HG03196 (cell line): ENCODE results near the gene SORCS1.

Experiments
- ATAC-seq: cut with Tn5 transposase; IDR thresholded peaks from one replicate; pipeline ENCODE4 v1.9.1; 2021; ENCODE audit not compliant: unreplicated experiment

Gene SORCS1

DNA sequence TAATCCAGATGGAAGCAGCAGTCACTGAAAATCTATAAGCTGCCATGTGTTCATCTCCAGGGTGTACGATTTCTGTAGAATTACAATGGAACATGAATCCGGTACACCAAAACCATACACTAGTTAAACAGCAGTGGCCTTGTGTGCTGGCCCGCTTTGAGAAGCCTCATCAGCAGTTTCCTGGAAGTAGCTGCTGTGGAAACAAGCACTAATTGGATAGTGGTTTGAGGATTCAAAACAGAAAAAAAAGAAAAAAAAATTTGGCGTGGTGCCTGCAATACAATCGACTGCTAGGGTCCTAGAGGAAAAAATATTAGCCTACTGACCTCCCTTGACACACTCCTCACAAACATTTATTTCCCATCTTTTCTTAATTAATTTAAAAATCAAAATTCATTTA is 545.9 kb downstream of the SORCS1 start:
- ATAC-seq = no peak

GRCh38 chr10:106615081-106615480 is 549.4 kb downstream of the SORCS1 start:
- no peak for ATAC-seq

GRCh38 chr10:106614293-106614692 is 550.2 kb downstream of the SORCS1 start:
- ATAC-seq = no peak

- ATAC-seq = no peak
Observed at GRCh38 chr10:106612381-106612780, 552.1 kb downstream of the SORCS1 start.

GRCh38 chr10:106609470-106610266 is 554.8 kb downstream of the SORCS1 start:
- no peak for ATAC-seq

DNA sequence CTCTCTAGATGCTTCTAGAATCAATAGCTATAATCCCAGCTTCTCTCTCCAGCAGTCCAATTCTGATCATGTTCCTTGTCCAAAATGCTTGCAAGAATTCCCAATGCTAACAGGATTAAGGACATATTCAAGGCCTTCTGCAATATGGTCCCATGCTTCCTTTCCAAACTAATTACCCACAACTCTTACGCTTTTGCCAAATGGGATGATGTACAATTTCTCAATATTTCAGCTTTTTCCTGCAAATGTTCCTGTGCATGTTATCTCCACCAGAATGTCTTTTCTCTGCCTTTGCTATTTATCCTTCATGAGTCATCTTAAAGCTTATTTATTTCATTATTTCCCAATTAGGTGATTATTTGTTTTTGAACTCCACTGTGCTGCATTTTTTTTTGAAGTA is 556.4 kb downstream of the SORCS1 start:
- no peak for ATAC-seq

DNA sequence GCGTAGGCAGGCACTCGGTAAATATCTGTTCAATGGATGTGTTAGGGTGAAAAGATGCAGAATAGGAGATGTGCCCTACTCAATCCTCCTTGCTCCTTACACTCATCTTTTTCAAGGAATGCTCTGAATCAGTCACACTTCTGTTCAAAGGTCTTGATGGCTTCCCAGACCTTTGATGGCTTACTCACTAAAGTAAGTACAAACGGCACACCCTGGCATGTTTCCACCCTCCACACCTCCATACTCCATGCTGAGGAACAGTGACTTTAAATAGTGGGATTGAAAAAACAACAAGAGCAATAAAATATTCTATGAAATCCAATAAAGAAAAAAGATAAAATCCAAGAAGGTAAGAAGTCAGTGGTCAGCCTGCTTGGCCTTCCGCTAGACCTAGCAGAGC is 569.2 kb downstream of the SORCS1 start:
- no peak for ATAC-seq

DNA sequence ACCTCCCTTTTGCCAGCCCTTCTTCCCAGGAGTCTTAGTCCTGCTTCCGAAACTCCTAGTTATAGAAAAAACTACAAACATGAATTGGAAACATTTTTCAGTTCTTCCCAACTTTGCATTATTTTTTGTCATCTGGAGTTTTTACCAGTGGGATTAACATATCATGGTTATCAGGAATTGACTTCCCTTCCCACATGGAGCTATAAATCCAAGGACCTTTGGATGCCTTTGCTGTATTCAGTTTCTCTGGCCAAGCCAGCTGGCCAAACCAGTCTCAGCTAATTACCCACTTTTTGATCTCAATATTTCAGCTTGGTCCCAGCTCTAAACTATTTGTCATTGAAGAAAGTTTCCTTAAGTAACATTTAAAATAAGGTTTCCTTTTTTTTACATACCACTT is 570.6 kb downstream of the SORCS1 start:
- no peak for ATAC-seq

GRCh38 chr10:106592396-106592795 is 572.1 kb downstream of the SORCS1 start:
- no peak for ATAC-seq

DNA sequence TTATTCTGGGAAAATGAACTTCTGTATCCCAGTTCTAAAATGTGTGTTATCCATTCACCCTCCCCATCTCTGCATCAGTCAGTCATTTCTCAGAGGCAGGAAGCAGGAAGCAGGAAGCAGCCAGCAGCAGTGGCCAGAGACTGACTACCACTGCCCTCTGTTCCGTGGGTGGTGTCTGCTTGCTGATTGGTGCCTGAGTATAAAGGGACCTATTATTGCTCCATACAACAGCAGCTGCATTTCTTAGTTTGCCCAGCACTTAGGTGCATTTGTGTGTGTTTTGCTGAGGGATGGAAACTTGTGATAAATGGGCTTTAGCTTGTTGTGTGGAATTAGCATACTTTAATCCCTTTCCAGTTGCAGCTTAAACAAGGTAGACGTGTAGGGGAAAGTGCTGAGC is 582.2 kb downstream of the SORCS1 start:
- ATAC-seq = no peak

GRCh38 chr10:106577756-106578155 is 586.8 kb downstream of the SORCS1 start:
- ATAC-seq = no peak

- ATAC-seq = no peak
Observed at GRCh38 chr10:106577266-106577665, 587.2 kb downstream of the SORCS1 start.

GRCh38 chr10:106576534-106576933 is 588.0 kb downstream of the SORCS1 start:
- ATAC-seq = no peak

GRCh38 chr10:106573106-106573505 is 591.4 kb downstream of the SORCS1 start:
- no peak for ATAC-seq

- no peak for ATAC-seq
Observed at GRCh38 chr10:106571192-106571946, 593.1 kb downstream of the SORCS1 start.

DNA sequence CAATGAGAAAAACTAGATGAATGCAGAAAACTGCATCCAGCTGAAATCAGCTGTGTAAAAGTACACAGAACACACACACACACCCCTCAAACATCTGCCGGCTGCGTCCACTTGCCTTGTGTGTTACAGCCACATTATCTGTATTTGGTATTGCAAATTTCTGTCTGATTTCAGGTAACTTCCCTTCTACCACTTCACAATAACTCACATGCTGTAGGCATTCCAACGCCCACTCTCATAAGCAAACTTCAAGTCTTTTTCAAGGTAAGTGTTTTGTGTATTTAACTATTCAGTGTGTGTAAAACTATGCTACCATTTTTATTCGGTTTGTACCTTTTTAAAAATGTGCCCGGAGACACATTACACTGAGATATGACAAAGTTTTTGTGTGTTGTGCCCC is 594.2 kb downstream of the SORCS1 start:
- ATAC-seq = no peak

- no peak for ATAC-seq
Observed at GRCh38 chr10:106567629-106568028, 596.9 kb downstream of the SORCS1 start.

GRCh38 chr10:106566873-106567272 is 597.6 kb downstream of the SORCS1 start:
- ATAC-seq = no peak

DNA sequence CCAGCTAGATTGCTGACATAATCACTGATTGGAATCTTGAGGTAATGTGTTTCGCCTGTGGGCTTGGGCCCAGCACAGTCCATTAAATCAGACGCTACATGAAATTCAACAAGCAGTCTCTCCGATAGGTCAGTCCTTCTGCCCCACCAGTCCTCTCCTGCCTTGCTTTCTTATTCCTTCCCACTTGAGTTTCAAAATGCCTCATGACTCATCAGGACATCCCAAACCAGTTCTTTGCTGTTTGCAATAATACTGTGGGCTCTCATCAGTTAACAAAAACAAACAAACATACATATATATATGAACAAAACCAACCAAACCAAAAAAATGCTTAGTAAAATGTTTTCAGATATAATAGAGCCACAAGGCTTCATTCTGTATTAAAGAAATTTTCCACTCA is 599.0 kb downstream of the SORCS1 start:
- no peak for ATAC-seq

DNA sequence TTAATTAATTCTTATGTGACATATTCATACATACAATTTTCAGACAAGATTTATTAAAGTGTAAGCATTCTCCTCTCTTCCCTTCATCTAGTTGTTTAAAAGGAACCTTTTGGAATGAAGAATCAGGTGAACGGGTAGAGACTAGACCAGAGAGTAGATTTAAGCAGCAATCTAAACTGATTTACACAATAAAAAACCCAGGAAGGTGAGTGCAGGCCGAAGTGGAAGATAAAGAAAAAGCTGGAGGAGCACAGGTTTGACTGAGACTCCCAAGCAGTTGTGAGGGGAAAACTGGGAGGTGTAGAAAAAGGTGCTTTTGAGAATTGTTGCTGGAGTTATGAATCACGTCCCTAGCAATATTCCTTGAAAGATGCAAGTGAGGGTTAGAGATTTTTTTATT is 601.1 kb downstream of the SORCS1 start:
- no peak for ATAC-seq

DNA sequence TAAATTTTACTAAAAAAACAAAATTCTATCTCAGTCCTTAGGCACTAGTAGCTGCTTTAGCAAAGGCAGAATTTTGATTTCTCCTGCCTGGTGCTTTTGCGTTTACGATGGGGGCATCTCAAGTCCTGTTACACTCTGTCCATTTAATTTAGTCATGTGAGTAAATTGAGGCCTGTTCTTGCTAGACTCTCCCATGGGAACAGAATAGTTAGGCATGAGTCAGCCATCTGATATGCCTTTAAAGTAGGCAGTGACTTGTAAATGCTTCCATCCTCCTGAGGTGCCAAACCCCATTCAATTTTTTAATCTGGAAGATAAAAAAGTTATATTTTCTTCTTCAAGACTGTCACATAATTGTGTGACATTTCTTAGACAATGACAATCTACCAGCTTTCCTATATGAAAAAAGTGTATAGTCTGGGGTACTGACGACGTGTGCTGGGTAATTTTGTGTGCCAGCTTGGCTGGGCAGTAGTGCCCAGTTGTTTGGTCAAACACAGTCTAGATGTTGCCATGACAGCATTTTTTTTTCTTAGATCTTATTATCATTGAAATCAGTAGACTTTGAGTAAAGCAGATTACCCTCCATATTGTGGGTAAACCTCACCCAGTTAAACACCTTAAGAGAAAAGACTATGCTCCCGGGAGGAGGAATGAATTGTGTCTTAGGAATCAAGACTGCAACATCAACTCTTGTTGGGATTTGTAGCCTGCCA is 603.4 kb downstream of the SORCS1 start:
- ATAC-seq = no peak

- ATAC-seq = no peak
Observed at GRCh38 chr10:106559442-106559841, 605.1 kb downstream of the SORCS1 start.
